ENCODE data around the gene PLPP1. TPM values are rescaled to one million over a fixed set of nuclear protein-coding genes. Genes with fewer than 3 reads are reported as not detected.

The PLPP1 gene
- total and polyA plus RNA-seq, 2 of the 13 experiments (the other 11 are each of a cell fraction or from before 2014, with no cell fraction given), result 7.3 to 12.1 TPM

- H3K4me2 ChIP-seq (ENCODE audit: low read depth, low read length), result no peak overlapping the region
- ChIA-PET POLR2A (no interaction called here), CTCF (ENCODE audit: low intra/inter-chr PET ratio, low total read pairs) (no interaction called here)
- TF ChIP-seq GTF2F1 (IDR thresholded peaks at IDR 0.05; ENCODE audit: low read length), result no peak
- no peak for TF ChIP-seq CREM (IDR thresholded peaks at IDR 0.05)
- no peak for TF ChIP-seq CREM (CRISPR knock-in tag; IDR thresholded peaks at IDR 0.05)
- in situ Hi-C loops (cut with HindIII; ENCODE audit: extremely low pct_ligation_motif_present, low pct_unique_long_range_greater_than_20kb), result no loop called here
- peaks cover 8% of the 10 kb centered on the region for H3K9me3 ChIP-seq (ENCODE audit: low read length)
- WGBS (ENCODE audit: low lambda C conversion rate), result 47% methylated on average over 2 of the region's 2 CpGs
- H2AFZ ChIP-seq (ENCODE audit: low read length), result no peak overlapping the region
- H3K4me3 ChIP-seq (replicated peaks in 1 of 3; ENCODE audit: insufficient read depth in 1 of 3, low read depth in 2 of 3, low read length in 3 of 3), result no peak overlapping the region
- DNase-seq (ENCODE audit: low spot score), result no peak
- no TSS peak for BruUV-seq (replicated peaks)
- peaks cover 15% of the 10 kb centered on the region for H3K4me1 ChIP-seq (ENCODE audit: insufficient read depth, low read length)
- no peak for FAIRE-seq
- H3K27me3 ChIP-seq (ENCODE audit: control insufficient read depth in 1 of 2, insufficient read depth in 2 of 2, low read length in 2 of 2), result no peaks in the 10 kb centered on the region
- H4K20me1 ChIP-seq (ENCODE audit: insufficient read depth, low read length), result no peaks in the 10 kb centered on the region
- peaks cover 8 to 40% of the 10 kb centered on the region in 2 experiments; a peak in 3 of 5 replicates for H3K36me3 ChIP-seq (replicated peaks in 1 of 2; ENCODE audit: control insufficient read depth in 1 of 2, insufficient read depth in 2 of 2, low read length in 2 of 2)
- no peak overlapping the region for H3K27ac ChIP-seq (ENCODE audit: extremely low read length, insufficient read depth, low read length)
- H3K79me2 ChIP-seq (ENCODE audit: insufficient read depth, low read length), result no peaks in the 10 kb centered on the region
- ATAC-seq, result no peak
- intact Hi-C loops (cut with micrococcal nuclease; ENCODE audit: unreplicated experiment), result no loop called here
- no peak overlapping the region for H3K9ac ChIP-seq (ENCODE audit: insufficient read depth, low read depth, low read length)
Observed at GRCh38 chr5:55393501-55394175, 141.1 kb downstream of the PLPP1 start.

- intact Hi-C loops (cut with micrococcal nuclease; ENCODE audit: unreplicated experiment), result no loop called here
- CTCF ChIA-PET (ENCODE audit: low intra/inter-chr PET ratio, low total read pairs), result no interaction called here
- no TSS peak for BruUV-seq (replicated peaks)
Observed at GRCh38 chr5:55392669-55393068, 142.1 kb downstream of the PLPP1 start.

More at GRCh38 chr5:55392669-55393068, 142.1 kb downstream of the PLPP1 start:
- TF ChIP-seq ZNF432 (CRISPR knock-in tag; IDR thresholded peaks at IDR 0.05; ENCODE audit: borderline replicate concordance), result peak; percentile 97
- TF ChIP-seq, protein P1, sequence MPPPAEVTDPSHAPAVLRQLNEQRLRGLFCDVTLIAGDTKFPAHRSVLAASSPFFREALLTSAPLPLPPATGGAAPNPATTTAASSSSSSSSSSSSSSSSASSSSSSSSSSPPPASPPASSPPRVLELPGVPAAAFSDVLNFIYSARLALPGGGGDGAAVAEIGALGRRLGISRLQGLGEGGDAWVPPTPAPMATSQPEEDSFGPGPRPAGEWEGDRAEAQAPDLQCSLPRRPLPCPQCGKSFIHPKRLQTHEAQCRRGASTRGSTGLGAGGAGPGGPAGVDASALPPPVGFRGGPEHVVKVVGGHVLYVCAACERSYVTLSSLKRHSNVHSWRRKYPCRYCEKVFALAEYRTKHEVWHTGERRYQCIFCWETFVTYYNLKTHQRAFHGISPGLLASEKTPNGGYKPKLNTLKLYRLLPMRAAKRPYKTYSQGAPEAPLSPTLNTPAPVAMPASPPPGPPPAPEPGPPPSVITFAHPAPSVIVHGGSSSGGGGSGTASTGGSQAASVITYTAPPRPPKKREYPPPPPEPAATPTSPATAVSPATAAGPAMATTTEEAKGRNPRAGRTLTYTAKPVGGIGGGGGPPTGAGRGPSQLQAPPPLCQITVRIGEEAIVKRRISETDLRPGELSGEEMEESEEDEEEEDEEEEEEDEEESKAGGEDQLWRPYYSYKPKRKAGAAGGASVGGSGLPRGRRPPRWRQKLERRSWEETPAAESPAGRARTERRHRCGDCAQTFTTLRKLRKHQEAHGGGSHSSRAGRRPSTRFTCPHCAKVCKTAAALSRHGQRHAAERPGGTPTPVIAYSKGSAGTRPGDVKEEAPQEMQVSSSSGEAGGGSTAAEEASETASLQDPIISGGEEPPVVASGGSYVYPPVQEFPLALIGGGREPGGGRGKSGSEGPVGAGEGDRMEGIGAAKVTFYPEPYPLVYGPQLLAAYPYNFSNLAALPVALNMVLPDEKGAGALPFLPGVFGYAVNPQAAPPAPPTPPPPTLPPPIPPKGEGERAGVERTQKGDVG (CRISPR knock-in tag; IDR thresholded peaks at IDR 0.05; ENCODE audit: borderline replicate concordance), result no peak
- TF ChIP-seq MAF1 (CRISPR knock-in tag; IDR thresholded peaks at IDR 0.05; ENCODE audit: borderline replicate concordance), result no peak
- no peak overlapping the region for H2AFZ ChIP-seq (ENCODE audit: low read length)
- FAIRE-seq (no peak), ATAC-seq (no peak), DNase-seq (ENCODE audit: low spot score) (no peak)
- H3K9me3 ChIP-seq (ENCODE audit: low read length), result peaks cover 8% of the 10 kb centered on the region
- WGBS (ENCODE audit: low lambda C conversion rate), result 100% methylated on average over 1 of the region's 1 CpG
- H3K9ac ChIP-seq (ENCODE audit: insufficient read depth, low read depth, low read length), result no peak overlapping the region
- no peaks in the 10 kb centered on the region for H4K20me1 ChIP-seq (ENCODE audit: insufficient read depth, low read length)
- no peaks in the 10 kb centered on the region for H3K79me2 ChIP-seq (ENCODE audit: insufficient read depth, low read length)
- H3K27me3 ChIP-seq (ENCODE audit: control insufficient read depth in 1 of 2, insufficient read depth in 2 of 2, low read length in 2 of 2), result no peaks in the 10 kb centered on the region
- no peak overlapping the region for H3K4me2 ChIP-seq (ENCODE audit: low read depth, low read length)
- no peak overlapping the region for H3K4me3 ChIP-seq (replicated peaks in 1 of 3; ENCODE audit: insufficient read depth in 1 of 3, low read depth in 2 of 3, low read length in 3 of 3)
- in situ Hi-C loops (cut with HindIII; ENCODE audit: extremely low pct_ligation_motif_present, low pct_unique_long_range_greater_than_20kb), result no loop called here
- H3K4me1 ChIP-seq (ENCODE audit: insufficient read depth, low read length), result peaks cover 15% of the 10 kb centered on the region
- POLR2A ChIA-PET, result no interaction called here
- H3K27ac ChIP-seq (ENCODE audit: extremely low read length, insufficient read depth, low read length), result no peak overlapping the region
- peaks cover 8 to 49% of the 10 kb centered on the region in 2 experiments; a peak in 4 of 5 replicates for H3K36me3 ChIP-seq (replicated peaks in 1 of 2; ENCODE audit: control insufficient read depth in 1 of 2, insufficient read depth in 2 of 2, low read length in 2 of 2)

Data from HepG2 (cell line).